HL-60/S4 treated with retinoic acid at 250 ng/mL for 4 days and 3 days (cell line): Measurements from ENCODE around the gene GEMIN2.
"Not testable (repeated sequence)": the region's sequence is repeated elsewhere in the genome, so short reads cannot be mapped to it uniquely, and the experiment has no call there.

Source experiments
- in situ Hi-C: fragments of 300-500 bp; cut with MboI; formaldehyde crosslinking; loops from 2 replicates; pipeline ENCODE4 v1.7.0; 2022; ENCODE audit warnings: low sequenced_read_pairs

GEMIN2 gene

DNA sequence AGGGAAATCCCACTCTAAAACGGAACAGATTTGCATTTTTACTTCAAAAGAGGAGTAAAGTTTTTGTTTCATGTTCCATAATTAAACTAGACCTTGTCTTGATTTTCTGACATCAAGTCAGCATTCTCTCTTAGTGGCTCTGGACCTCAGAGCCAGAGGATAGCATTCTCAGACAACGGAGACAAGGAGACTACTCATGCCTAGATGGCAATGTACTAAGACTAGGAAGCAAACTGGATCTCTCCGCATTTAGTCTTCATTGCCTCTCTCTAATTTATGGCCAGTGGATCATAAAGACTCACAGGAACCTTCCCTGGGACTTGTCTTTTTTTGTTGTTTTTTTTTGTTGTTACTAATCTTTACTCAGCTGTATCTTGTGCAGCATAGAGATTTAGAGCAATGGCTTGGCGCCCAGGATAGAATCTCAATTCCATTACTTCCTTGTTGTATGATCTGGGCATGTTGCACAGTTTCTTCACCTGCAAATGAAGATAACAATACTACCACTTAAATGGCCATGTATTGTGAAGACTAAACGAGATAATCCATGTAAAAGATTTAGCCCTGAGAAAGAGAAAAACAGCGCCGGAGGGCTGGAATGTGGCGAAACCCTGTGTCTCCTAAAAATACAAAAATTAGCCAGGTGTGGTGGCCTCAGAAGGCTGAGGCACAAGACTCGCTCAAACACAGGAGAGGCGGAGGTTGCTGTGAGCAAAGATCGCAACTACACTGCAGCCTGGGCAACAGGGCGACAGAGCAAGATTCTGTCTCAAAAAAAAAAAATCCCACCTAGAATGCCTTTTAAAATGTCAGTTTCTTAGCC lies 4.0 kb upstream of the GEMIN2 start:
- in situ Hi-C loops = no loop called here

DNA sequence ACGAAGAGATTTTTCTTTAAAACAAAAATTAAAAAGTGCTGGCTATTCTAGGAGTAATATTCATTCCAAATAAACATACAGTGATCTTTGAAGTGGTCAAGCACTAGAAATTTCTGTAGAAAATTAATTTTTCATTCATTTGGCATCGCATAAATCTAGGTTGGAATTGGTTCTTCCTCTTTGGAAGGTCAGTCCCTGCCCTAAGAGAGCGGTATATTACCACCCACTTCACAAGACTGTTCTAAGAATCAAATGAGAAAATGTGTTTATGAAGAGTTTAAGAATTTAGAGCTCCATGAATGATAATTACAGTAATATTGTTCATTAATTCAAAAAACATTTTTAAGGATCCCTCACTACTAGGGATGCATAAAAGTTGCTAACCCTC lies 444 bp upstream of the GEMIN2 start:
- in situ Hi-C loops = no loop called here

DNA sequence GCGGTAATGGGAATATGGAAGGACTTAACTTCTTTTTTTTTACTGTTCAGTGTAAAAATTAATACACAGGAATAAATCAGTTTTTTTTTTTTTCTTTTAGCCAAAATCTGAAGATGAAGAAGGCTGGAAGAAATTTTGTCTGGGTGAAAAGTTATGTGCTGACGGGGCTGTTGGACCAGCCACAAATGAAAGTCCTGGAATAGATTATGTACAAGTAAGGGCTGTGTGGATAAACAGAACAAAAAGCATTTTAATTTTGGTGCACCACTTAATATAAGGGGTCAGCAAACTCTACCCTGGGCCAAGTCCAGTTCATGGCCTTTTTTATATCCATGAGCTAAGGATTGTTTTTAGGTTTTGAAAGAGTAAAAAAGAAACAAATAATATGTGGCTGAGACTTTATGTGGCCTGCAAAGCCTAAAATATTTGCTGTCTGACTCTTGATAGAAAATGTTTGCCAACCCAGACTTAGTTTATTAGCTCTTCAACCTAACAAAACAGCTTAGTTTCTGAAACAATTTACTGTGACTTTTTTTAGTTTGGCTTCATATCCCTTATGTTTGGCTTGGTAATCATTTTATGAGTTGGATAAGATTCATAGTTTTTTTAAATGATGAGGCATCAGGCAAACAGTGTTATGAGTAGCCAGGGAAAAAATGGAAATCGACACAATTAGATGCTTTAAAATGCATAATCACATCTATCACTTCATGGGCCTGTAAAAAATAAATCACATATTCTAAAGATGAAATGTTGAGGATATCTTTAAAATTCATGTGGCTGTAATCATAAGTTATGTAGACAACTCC lies 8.4 kb downstream of the GEMIN2 start:
- in situ Hi-C loops = no loop called here

DNA sequence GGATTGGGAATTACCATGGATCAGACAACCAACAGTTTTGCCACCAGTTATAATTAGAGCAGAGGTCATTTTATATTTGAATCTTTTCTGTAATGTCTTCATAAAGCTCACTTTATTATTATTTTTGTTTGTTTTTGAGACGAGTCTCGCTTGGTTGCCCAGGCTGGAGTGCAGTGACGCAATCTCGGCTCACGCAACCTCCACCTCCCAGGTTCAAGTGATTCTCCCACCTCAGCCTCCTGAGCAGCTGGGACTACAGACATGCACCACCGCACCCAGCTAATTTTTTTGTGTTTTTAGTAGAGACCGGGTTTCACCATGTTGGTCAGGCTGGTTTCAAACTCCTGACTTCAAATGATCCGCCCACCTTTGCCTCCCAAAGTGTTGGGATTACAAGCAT lies 23.7 kb downstream of the GEMIN2 start:
- in situ Hi-C loops = not testable (repeated sequence)

DNA sequence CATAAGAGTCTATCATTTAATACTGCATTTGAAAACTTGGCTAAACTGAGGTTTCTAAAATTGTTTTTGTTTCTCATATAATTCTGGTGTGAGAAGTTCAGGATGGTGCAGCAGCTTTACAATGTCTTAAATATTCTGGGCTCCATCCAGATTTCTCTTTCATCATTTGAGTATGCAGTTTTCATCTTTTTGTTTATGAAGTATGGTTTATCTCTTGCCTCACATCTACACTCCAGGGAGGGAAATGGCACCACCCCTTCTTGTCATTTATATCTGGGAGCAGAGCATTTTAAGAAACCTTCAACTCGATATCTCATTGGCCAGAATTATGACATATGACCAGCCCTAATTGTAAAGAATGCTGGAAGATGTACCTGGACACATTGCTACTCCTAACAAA lies 24.3 kb downstream of the GEMIN2 start:
- in situ Hi-C loops = no loop called here

DNA sequence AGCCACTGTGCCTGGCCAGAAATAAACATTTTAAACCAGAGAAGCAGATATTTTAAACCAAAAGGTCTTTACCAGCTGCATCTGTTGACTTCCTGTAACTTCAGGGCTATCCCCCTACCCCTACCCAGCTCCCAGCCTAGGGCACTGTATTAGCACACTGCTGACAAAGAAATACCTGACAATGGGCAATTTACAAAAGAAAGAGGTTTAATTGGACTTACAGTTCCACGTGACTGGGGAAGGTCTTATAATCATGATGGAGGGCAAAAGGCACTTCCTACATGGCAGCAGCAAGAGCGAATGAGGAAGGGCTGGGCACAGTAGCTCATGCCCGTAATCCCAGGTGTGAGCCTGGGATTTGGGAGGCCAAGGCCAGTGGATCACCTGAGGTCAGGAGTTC lies 26.0 kb downstream of the GEMIN2 start:
- in situ Hi-C loops = no loop called here

DNA sequence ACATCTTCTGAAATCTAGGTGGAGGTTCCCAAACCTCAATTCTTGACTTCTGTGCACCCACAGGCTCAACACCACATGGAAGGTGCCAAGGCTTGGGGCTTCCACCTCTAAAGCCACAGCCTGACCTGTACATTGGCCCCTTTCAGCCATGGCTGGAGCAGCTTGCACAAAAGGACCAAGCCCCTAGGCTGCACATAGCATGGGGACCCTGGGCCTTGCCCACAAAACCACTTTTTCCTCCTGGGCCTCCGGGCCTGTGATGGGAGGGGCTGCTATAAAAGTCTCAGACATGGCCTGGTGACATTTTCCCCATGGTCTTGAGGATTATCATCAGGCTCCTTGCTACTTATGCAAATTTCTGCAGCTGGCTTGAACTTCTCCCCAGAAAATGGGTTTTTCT lies 27.5 kb downstream of the GEMIN2 start:
- in situ Hi-C loops = not testable (repeated sequence)

DNA sequence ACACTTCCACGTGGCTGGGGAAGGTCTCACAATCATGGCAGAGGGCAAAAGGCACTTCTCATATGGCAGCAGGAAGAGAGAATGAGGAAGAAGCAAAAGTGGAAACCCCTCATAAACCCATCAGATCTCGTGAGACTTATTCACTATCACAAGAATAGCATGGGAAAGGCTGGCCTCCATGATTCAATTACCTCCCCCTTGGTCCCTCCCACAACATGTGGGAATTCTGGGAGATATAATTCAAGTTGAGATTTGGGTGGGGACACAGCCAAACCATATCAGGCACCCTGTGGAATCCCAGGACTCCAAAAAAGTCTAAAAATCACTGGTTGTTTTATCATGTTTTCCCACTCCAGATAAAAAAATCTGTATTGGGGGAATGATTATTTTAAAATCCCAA lies 29.1 kb downstream of the GEMIN2 start:
- in situ Hi-C loops = not testable (repeated sequence)

DNA sequence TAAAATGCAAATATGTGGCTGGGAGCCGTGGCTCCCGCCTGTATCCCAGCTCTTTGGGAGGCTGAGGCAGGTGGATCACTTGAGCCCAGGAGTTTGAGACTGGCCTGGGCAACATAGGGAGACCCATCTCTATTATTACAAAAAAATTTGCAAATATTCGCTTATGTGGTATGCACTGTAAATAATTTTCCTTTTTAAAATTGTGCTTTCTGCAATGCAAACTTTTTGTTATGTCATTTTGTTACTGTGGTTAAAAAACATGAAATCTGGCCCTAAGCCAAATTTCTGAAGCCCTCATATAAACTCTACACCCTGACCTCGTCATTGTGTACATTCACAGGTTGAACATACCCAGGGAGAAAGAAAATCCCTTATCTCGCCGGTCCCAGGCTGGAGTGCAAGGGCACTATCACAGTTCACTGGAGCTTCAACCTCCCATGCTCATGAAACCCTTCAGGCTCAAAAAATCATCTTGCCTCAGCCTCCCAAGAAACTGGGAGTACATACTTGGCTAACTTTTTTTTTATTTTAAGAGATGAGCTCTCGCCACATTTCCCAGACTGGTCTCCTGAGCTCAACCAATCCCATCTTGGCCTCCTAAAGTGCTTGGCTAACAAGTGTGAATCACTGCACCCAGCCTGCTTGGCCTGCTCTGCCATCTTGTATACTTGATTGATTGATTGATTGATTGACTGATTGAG lies 31.3 kb downstream of the GEMIN2 start:
- in situ Hi-C loops = no loop called here

DNA sequence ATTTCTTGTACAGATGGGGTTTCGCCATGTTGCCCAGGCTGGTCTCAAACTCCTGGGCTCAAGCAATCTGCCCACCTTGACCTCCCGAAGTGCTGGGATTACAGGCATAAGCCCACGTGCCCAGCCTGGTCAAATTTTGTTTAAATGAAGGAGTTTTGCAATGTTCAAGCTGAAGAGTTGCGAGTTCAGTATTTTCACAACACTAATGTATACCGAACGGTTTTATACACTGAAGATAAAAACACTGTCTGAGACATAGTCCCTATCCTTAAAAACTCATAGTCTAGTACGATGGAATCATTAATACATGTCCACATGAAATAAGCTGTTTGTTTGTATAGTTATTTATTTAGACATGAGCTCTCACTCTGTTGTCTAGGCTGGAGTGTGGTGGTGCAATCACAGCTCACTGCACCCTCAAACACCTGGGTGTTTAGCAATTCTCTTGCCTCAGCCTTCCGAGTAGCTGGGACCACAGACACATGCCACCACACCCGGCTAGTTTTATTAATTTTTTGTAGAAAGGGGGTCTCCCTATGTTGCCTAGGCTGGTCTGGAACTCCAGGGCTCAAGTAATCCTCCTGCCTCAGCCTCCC lies 40.6 kb downstream of the GEMIN2 start:
- in situ Hi-C loops = no loop called here

DNA sequence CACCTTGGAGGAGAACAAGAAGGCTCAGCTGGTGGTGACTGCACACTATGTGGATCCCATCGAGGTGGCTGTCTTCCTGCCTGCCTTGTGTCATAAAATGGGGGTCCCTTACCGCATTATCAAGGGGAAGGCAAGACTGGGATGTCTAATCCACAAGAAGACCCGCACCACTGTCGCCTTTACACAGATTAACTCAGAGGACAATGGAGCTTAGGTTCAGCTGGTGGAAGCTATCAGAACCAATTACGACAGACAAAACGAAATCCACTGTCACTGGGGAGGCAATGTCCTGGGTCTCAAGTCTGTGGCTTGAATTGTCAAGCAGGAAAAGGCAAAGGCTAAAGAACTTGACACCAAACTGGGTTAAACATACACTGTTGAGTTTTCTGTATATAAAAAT lies 43.4 kb downstream of the GEMIN2 start:
- in situ Hi-C loops = no loop called here

DNA sequence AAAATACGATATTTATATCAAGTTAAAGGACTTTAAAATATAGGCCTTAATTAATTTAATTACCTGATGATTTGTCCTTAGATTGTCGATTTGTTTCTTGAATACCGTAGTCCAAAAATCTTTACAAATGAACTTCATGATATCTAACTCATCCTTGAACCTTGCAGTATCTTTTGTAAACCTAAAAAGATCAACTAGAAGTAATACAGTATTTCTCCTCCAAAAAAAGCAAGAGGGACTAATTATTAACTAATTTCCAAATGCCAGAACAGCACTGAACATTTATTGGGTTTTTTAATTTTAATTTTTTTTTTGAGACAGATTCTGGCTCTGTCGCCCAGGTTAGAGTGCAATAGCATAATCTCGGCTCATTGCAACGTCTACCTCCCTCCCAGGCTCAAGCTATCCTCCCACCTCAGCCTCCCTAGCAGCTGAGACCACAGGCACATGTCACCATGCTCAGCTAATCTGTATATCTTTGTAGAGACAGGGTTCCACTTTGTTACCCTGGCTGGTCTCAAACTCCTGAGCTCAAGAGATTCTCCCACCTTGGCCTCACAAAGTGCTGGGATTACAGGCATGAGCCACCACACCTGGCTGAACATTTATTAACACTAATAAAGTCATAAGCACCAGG lies 44.2 kb downstream of the GEMIN2 start:
- in situ Hi-C loops = no loop called here

DNA sequence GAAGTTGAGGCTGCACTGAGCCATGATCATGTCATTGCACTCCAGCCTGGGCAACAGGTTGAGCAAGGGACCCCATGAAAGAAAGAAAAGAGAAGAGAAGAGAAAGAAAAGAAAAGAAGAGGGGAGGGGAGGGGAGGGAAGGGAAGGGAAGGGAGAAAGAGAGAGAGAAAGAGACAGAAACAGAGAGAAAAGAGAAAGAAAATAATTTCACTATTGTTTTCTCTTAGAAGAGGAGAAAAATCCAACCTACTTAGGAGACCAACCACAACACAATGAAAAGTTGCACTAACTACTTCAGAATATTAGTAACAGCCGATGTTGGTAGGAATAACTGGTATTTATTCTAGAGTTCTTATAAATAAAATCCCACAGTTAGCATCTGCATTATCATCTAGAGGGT lies 46.4 kb downstream of the GEMIN2 start:
- in situ Hi-C loops = no loop called here

DNA sequence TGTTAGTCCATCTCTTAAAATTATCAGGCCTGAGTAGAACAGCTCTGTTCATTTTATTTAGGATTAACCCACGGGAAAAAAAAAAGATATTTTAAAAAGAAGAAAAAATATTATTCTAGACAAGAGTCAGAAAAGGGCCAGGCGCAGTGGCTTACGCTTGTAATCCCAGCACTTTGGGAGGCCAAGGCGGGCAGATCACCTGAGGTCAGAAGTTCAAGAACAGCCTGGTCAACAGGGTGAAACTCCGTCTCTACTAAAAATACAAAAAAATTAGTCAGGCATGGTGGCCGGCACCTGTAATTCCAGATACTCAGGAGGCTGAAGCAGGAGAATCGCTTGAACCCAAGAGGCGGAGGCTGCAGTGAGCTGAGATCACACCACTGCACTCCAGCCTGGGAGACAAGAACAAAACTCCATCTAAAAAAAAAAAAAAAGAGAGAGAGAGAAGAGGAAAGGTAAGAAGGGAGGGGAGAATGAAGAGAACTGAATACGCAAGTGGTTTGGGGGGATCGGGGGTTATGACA lies 53.7 kb downstream of the GEMIN2 start:
- in situ Hi-C loops = not testable (repeated sequence)

DNA sequence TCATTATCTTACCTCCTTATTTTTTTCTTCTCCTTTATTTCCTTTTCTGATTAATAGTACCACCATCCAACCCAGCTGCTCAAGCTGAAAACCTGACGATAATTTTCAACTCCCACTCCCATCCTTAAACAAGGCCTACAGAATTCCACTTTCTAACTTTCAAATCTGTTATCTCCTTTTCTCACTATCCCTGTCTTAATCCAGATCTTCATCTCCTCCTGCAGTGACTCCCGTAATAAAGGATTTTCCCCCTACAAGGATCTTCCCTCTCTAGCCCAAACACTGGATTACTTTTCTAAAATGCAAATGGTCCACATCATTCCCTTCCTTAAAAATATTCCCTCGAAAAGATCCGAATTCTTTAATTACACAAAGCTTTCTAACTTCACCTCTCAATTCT lies 54.5 kb downstream of the GEMIN2 start:
- in situ Hi-C loops = no loop called here

DNA sequence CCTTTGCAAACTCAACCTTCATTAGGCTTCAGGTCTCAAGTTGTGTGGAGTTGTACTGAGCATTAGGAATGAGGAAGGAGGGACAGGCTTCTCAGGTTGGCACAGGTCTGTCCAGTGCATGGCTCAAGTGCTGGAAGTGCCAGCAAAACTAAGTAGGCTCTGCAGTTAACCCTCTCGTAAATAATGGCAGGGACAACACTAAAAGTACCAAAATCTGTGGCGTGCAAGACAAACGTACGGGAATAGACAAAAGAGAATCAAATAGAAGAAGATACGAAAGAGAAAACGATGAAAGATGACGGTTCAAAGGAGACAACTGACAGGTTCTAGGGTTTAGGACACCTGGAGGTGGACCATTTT lies 55.4 kb downstream of the GEMIN2 start:
- in situ Hi-C loops = no loop called here

DNA sequence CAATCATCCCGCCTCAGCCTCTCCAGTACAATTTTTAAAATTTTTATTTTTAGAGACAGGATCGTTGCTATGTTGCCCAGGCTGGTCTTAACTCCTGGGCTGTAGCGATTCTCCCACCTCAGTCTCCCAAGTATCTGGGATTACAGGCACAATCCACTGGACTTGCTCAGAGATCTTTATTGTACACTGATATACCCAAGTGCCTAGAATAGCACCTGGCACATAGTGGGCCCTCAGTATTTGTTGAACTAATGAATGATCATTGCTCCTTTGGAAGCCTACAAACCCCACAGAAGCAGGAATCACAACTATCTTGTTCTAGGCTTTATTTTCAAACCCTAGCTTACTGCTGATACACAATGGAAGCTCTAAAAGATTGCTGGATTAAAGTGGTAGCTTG lies 59.1 kb downstream of the GEMIN2 start:
- in situ Hi-C loops = no loop called here

DNA sequence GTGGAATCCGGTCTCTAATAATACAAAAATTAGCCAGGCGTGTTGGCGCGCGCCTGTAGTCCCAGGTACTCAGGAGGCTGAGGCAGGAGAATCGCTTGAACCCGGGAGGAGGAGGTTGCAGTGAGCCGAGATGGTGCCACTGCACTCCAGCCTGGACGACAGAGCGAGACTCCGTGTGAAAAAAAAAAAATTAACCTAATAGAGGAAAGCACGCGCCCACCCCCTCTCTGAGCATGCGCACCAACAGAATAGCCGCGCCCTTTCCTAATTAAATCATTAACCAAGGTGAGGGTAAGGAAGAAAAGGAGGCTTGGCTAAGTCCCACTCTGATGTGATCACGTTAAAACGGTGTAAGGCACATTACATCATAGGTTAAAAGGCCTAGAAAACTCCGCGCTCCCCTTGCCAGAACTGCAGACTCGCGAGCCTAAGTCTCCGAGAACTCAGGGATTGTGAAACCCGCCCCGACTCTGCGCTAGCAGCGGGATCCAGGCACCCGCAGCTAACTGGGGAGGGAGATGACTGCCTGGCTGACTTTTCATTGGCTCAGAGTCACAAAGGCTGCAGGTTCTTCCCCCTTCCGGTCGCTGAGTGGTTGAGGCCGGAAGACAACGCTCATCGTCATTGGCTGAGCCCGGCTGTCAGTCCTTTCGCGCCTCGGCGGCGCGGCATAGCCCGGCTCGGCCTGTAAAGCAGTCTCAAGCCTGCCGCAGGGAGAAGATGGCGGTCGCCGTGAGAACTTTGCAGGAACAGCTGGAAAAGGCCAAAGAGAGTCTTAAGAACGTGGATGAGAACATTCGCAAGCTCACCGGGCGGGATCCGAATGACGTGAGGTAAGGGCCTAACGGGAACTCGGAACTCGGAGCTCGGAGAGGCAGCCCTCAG lies 60.7 kb downstream of the GEMIN2 start, which contains the start of gene PNN:
Gene PNN (plus strand): TSS at position 695 of the 885 bp plus-strand sequence. CDS start 26 bp downstream, at position 721.
- in situ Hi-C loops = no loop called here

DNA sequence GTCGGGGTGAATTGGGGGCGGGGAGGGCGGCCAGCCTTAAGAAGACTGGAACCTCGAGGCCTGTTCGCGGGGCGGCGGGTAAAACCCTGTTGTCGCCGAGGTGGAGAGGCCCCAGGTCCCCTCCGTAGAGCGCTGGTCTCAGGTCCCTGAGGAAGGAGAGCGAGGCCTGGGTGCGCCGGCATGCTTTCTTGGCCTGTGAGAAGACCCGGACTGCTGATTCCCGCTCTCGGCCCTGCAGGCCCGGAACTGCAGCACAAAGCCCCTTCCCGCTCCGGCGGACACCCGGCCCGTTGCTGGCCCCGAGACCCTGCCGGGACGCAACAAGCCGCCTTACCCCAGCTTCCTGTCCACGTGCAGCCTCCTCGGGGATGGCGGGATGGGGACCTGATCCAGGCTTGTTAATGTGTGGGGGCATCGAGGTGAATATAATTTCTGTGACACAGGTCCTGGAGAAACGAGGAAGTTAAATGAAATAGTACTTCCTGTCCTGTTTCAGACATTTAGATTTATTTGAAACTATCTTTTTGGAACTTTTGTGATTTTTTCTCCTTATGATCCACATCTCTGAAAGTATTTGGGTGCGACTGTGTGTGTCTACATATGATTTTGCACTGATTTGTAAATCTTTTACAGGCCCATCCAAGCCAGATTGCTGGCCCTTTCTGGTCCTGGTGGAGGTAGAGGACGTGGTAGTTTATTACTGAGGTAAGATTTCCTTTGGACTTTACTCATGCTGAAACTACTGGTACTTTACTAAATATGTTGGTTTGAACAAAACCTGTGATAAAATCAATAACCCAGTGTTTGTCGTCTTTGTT lies 61.5 kb downstream of the GEMIN2 start:
- in situ Hi-C loops = no loop called here
